Upper lobe of left lung (tissue), 4 donors: ENCODE results near the gene PDE4D.

Experiments used
- CTCF ChIP-seq, 6 experiments: fragments of 450-650 bp in 4 of 6; fragments of 200-600 bp in 2 of 6; sonication (generic) in 2 of 6; IDR thresholded peaks; one replicate each; pipeline ENCODE4 v1.5.1; 2016 to 2019; ENCODE audit warnings: antibody characterized with exemption in 6 of 6
- EP300 ChIP-seq, 4 donors: sonication (generic); formaldehyde crosslinking; IDR thresholded peaks; one replicate each; pipeline ENCODE4 v1.5.1; 2017; ENCODE audit warnings: antibody characterized with exemption in 4 of 4, control low read depth in 2 of 4
- POLR2A ChIP-seq, 4 donors: fragments of 450-650 bp; IDR thresholded peaks; one replicate each; pipeline ENCODE4 v1.5.1; 2016 to 2017; ENCODE audit warnings: antibody characterized with exemption in 4 of 4, mild to moderate bottlenecking in 2 of 4
- POLR2AphosphoS5 ChIP-seq, 2 donors: sonication (generic); formaldehyde crosslinking; IDR thresholded peaks; one replicate each; pipeline ENCODE4 v1.5.1; 2017; ENCODE audit warnings: antibody characterized with exemption in 2 of 2

DNA sequence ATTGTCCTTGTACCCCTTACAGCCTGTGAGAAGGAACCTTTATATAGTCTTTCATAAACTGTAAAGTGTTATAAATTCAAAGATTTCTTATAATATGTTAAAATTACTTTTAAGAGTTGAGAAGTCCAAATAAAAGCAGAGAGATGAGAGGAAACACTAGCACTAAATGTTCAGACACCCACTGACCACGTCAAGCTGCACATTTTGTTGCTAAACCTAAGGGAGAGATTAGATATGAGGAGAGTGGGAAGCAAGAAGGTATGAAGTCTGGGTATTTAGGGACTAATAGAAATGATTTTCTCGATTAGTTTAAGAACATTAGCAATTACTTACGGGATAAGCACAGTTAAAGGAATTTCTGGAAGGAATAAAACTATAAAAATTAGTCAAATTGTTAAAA is 803.8 kb downstream of the PDE4D start:
- TF ChIP-seq CTCF (IDR thresholded peaks at IDR 0.05) (no peak), POLR2A (IDR thresholded peaks at IDR 0.05) (no peak), POLR2AphosphoS5 (IDR thresholded peaks at IDR 0.05) (no peak), EP300 (IDR thresholded peaks at IDR 0.05) (no peak)
